SU-DHL-6 (cell line): ENCODE measurements around the gene URM1.

Experiments
- EZH2phosphoT487 ChIP-seq: fragments of 200-600 bp; sonication (generic), shearing (Covaris generic); conservative IDR thresholded peaks from 2 replicates; pipeline ENCODE4 v1.6.1; 2018; ENCODE audit warnings: mild to moderate bottlenecking, antibody characterized with exemption, low read length, moderate library complexity, mixed read lengths
- TF ChIP-seq, protein P1 (sequence below): fragments of 200-600 bp; sonication (generic); IDR thresholded peaks from one replicate; pipeline ENCODE4 v1.5.1; 2017; ENCODE audit warnings: antibody characterized with exemption, mild to moderate bottlenecking, low read length, moderate library complexity; ENCODE audit not compliant: insufficient read depth, poor library complexity, severe bottlenecking

DNA sequence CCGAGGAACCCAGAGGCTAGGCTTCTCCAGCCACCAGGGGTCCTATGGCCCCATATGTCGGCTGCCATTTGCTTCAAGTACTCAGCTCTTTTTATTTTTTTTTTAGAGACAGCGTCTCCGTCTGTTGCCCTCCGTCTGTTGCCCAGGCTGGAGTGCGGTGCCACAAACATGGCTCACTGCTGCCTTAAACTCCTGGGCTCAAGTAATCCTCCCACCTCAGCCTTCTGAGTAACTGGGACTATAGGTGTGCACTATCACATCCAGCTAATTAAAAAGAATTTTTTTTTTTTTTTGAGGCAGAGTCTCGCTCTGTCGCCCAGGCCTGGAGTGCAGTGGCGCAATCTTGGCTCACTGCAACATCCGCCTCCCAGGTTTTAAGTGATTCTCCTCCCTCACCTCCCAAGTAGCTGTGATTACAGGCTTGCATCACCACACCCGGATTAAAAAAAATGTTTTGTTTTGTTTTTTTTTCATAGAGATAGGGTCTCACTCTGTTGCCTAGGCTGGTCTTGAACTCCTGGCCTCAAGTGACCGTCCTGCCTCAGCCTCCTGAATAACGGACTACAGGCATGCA lies 58.4 kb downstream of the URM1 start:
- TF ChIP-seq, protein P1, sequence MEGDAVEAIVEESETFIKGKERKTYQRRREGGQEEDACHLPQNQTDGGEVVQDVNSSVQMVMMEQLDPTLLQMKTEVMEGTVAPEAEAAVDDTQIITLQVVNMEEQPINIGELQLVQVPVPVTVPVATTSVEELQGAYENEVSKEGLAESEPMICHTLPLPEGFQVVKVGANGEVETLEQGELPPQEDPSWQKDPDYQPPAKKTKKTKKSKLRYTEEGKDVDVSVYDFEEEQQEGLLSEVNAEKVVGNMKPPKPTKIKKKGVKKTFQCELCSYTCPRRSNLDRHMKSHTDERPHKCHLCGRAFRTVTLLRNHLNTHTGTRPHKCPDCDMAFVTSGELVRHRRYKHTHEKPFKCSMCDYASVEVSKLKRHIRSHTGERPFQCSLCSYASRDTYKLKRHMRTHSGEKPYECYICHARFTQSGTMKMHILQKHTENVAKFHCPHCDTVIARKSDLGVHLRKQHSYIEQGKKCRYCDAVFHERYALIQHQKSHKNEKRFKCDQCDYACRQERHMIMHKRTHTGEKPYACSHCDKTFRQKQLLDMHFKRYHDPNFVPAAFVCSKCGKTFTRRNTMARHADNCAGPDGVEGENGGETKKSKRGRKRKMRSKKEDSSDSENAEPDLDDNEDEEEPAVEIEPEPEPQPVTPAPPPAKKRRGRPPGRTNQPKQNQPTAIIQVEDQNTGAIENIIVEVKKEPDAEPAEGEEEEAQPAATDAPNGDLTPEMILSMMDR, result no peak
- no peak for TF ChIP-seq EZH2phosphoT487
